Peyer's patch (tissue), 4 donors: ENCODE measurements around the gene ZNF174.

ENCODE experiments used
- CTCF ChIP-seq, 6 experiments: fragments of 450-650 bp in 4 of 6; fragments of 200-600 bp in 2 of 6; sonication (generic) in 1 of 6; IDR thresholded peaks; one replicate each; pipeline ENCODE4 v1.5.1; 2017 to 2019; ENCODE audit warnings: antibody characterized with exemption in 6 of 6, mild to moderate bottlenecking in 3 of 6, moderate library complexity in 1 of 6
- POLR2A ChIP-seq, 2 donors: fragments of 450-650 bp; IDR thresholded peaks; one replicate each; pipeline ENCODE4 v1.5.1; 2017; ENCODE audit warnings: antibody characterized with exemption in 2 of 2, mild to moderate bottlenecking in 2 of 2, moderate library complexity in 2 of 2

GRCh38 chr16:3363793-3364192 lies 37.2 kb upstream of the ZNF174 start:
- no peak for TF ChIP-seq POLR2A (IDR thresholded peaks at IDR 0.05)
- peak in 1 of 6 experiments; percentile 5 for TF ChIP-seq CTCF (IDR thresholded peaks at IDR 0.05)
